BE2C (cell line): ENCODE data around the gene SUPT3H.

Source experiments
- DNase-seq: peaks from one replicate; pipeline ENCODE4 v3.0.0-alpha.2; 2020
- H3K27me3 ChIP-seq: fragments of 250-450 bp; sonication (Bioruptor Pico); 2 replicates; pipeline ENCODE4 v1.5.1; 2020; ENCODE audit warnings: mild to moderate bottlenecking
- H3K36me3 ChIP-seq: fragments of 250-450 bp; sonication (Bioruptor Pico); 2 replicates; pipeline ENCODE4 v1.5.1; 2020; ENCODE audit warnings: mild to moderate bottlenecking
- H3K4me1 ChIP-seq: fragments of 250-450 bp; sonication (Bioruptor Pico); 2 replicates; pipeline ENCODE4 v1.5.1; 2020
- H3K4me3 ChIP-seq: 2 replicates; pipeline ENCODE4 v1.5.1; 2011; ENCODE audit warnings: low read depth, low read length
- H3K9me3 ChIP-seq: fragments of 250-450 bp; sonication (Bioruptor Pico); 2 replicates; pipeline ENCODE4 v1.5.1; 2020
- TF ChIP-seq, protein P1 (sequence below): IDR thresholded peaks from 2 replicates; pipeline ENCODE4 v1.5.1; 2012; ENCODE audit warnings: mild to moderate bottlenecking, low read depth, low read length

The SUPT3H gene

DNA sequence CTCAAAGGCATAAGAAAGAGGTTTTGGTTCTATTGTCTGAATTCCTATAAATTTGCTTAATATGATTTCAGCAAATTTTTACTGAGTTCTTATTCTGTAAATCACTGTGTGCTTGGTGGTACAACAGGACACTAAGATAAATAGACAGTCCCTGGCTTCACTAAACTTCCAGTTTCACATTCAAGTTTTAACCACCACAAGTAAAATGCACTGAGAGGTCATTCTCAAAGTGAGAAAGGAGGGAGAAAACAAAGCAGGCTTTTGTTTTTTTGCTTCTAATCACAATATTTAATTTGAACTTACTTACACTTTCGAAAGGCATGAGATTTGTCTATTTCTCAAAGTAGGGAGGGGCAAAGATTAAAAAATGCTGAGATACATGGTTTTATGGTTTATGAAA is 544.5 kb downstream of the SUPT3H start:
- DNase-seq, result no peak
- H3K4me3 ChIP-seq, result no peak overlapping the region
- TF ChIP-seq, protein P1, sequence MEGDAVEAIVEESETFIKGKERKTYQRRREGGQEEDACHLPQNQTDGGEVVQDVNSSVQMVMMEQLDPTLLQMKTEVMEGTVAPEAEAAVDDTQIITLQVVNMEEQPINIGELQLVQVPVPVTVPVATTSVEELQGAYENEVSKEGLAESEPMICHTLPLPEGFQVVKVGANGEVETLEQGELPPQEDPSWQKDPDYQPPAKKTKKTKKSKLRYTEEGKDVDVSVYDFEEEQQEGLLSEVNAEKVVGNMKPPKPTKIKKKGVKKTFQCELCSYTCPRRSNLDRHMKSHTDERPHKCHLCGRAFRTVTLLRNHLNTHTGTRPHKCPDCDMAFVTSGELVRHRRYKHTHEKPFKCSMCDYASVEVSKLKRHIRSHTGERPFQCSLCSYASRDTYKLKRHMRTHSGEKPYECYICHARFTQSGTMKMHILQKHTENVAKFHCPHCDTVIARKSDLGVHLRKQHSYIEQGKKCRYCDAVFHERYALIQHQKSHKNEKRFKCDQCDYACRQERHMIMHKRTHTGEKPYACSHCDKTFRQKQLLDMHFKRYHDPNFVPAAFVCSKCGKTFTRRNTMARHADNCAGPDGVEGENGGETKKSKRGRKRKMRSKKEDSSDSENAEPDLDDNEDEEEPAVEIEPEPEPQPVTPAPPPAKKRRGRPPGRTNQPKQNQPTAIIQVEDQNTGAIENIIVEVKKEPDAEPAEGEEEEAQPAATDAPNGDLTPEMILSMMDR, result no peak

DNA sequence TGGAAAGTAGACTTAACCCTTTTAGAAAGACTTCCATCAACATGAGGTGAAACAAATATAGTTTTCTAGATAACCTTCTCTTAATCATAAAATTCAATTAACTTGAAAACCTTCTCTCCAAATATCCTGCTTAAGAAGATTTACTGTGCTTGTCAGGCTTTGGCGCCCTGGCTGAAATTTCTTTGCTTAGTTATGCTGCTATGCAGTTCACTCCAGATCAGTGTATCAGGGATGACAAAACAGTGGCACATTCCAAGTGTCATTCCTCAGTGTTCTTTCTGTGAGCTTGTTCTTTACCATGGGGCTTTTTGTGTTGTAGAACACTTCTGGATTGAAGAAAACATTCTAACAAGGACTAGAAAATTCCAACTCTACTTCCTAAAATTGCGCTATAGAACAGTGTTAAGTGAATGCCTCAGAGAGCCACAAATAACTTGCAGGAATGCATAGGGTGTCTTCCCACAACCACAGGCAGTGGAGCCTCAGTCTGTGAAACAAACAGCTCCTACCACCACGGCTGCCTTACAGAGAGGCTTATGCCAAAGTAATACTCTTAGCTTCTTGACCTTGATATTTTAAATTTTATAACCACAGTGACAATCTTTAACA is 546.6 kb downstream of the SUPT3H start:
- H3K36me3 ChIP-seq, result no peaks in the 10 kb centered on the region
- no peaks in the 10 kb centered on the region for H3K4me1 ChIP-seq
- TF ChIP-seq, protein P1, result no peak
- no peaks in the 10 kb centered on the region for H3K27me3 ChIP-seq
- H3K4me3 ChIP-seq, result no peak overlapping the region
- no peaks in the 10 kb centered on the region for H3K9me3 ChIP-seq
- DNase-seq, result no peak

More for the DNA sequence above, 544.5 kb downstream of the SUPT3H start:
- H3K27me3 ChIP-seq, result no peaks in the 10 kb centered on the region
- no peaks in the 10 kb centered on the region for H3K36me3 ChIP-seq
- H3K4me1 ChIP-seq, result no peaks in the 10 kb centered on the region
- no peaks in the 10 kb centered on the region for H3K9me3 ChIP-seq

DNA sequence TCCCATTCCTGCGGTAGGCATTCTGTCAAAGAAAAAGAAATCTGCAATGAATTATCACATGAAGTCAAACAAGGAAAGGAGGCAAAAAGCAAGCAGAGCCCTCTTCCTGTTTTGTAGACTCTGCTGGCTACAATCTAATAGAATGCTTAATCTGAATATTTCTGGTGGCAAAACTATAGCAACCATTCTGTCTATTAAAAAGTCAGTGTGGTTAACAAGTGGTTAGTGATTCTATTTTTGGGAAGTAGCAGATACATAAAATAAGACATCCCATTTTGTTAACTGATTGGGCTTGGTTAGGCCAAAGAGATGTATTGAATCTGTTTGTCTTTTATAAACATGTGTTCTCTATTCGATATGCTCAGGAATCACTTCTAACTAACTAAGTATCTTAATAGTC is 547.9 kb downstream of the SUPT3H start:
- no peak for DNase-seq
- H3K36me3 ChIP-seq, result no peaks in the 10 kb centered on the region
- no peaks in the 10 kb centered on the region for H3K4me1 ChIP-seq
- no peaks in the 10 kb centered on the region for H3K27me3 ChIP-seq
- H3K9me3 ChIP-seq, result no peaks in the 10 kb centered on the region
- TF ChIP-seq, protein P1, result no peak
- no peak overlapping the region for H3K4me3 ChIP-seq

DNA sequence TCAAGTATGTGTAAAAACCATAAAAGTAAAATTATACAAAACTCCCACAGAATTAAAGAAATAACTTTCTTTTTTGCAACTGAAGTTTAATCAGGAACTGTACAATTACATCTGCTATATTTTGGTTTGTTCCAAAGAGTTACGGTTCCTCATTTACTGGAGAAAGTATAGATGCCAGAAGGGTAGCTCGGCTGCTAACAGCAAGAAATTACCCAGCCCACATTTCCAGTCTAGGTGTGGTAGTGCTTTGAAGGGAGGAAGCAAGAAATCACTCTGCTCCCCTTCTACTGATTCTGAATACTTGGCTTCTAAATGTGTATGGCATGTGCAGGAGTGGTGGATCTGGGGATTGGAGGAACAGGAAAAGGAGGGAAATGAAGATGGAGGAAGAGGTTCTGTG is 549.0 kb downstream of the SUPT3H start:
- H3K4me1 ChIP-seq, result no peaks in the 10 kb centered on the region
- no peak for DNase-seq
- no peaks in the 10 kb centered on the region for H3K9me3 ChIP-seq
- no peaks in the 10 kb centered on the region for H3K27me3 ChIP-seq
- H3K4me3 ChIP-seq, result no peak overlapping the region
- TF ChIP-seq, protein P1, result no peak
- no peaks in the 10 kb centered on the region for H3K36me3 ChIP-seq

DNA sequence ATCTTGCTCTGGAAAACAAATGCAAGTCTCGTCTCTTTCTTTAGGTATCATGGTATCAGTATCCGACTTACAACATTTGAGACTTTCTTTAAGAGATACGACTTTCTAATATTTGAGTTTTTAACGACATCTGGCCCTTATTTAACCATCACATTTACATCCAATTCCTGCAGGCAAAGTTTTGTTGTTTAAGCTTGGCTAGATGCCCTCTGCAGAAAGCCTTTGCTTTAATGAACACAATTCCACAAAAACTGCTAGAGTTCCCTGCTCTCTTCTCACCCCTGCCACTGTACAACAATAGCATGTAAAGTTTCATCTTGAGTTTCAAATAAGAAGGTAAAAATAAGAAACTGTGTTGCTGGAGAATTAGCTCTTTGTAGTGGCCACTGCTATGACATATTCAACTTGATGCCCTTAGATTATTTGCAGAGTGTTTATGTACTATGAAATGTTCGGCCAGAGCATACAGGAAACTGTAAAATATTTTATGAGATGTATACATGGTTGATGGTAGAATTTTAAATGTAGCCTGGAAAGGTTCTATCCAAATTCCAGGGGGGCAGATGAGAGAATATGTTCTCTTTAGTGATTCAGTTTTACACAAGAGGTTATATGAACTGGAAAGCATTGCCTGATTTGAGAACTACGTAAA is 551.6 kb downstream of the SUPT3H start:
- Histone ChIP-seq H3K9me3 (no peaks in the 10 kb centered on the region), H3K4me3 (no peak overlapping the region), H3K36me3 (no peaks in the 10 kb centered on the region), H3K4me1 (no peaks in the 10 kb centered on the region), H3K27me3 (no peaks in the 10 kb centered on the region)
- no peak for DNase-seq
- TF ChIP-seq, protein P1, result no peak

DNA sequence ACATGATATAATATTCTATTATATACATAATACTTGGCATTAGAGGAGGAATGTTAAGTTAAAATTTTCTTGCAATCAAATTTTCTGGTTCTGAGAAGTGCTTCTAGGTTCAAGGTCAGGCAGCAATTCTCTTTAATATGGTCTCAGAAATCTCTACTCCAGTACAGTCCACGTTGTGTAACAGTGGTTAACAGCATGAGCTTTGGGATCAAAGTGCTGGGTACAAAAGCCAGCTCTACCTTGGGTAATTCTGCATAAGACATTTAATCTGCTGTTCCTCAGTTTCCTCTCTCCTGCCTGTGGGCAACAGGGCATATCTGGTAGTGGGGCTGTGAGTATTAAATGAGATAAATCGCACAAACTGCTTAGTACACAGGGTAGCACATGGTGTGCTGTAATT is 552.5 kb downstream of the SUPT3H start:
- DNase-seq, result no peak
- TF ChIP-seq, protein P1, result no peak
- H3K4me1 ChIP-seq, result no peaks in the 10 kb centered on the region
- no peak overlapping the region for H3K4me3 ChIP-seq
- no peaks in the 10 kb centered on the region for H3K9me3 ChIP-seq
- H3K36me3 ChIP-seq, result no peaks in the 10 kb centered on the region
- no peaks in the 10 kb centered on the region for H3K27me3 ChIP-seq
